CD4-positive, alpha-beta T cell treated with Interleukin-4 for 4 hours (primary cell): ENCODE data around the gene ZBP1.
A peak's percentile ranks its signal among the peaks of the same experiment; 100 is the strongest.

ENCODE experiments used
- DNase-seq: peaks from one replicate; pipeline ENCODE4 v3.0.0-alpha.2; 2020

Gene ZBP1

GRCh38 chr20:57596358-57596757 lies 23.9 kb downstream of the ZBP1 start:
- DNase-seq, result no peak

- DNase-seq, result no peak
Measured at GRCh38 chr20:57595041-57596030, 24.9 kb downstream of the ZBP1 start.

- peak; percentile 27 for DNase-seq
Measured at GRCh38 chr20:57594092-57594951, 25.9 kb downstream of the ZBP1 start.

- no peak for DNase-seq
Measured at GRCh38 chr20:57593134-57593886, 26.9 kb downstream of the ZBP1 start.

- DNase-seq, result no peak
Measured at GRCh38 chr20:57592263-57593092, 27.7 kb downstream of the ZBP1 start.

- DNase-seq, result no peak
Measured at GRCh38 chr20:57591289-57592229, 28.7 kb downstream of the ZBP1 start.

GRCh38 chr20:57590485-57591288 lies 29.5 kb downstream of the ZBP1 start:
- DNase-seq, result no peak

GRCh38 chr20:57589728-57590484 lies 30.3 kb downstream of the ZBP1 start:
- DNase-seq, result no peak

GRCh38 chr20:57589123-57589727 lies 31.0 kb downstream of the ZBP1 start:
- no peak for DNase-seq

GRCh38 chr20:57588596-57588995 lies 31.6 kb downstream of the ZBP1 start:
- no peak for DNase-seq

- DNase-seq, result no peak
Measured at GRCh38 chr20:57587989-57588377, 32.2 kb downstream of the ZBP1 start.

GRCh38 chr20:57587278-57587988 lies 32.8 kb downstream of the ZBP1 start:
- DNase-seq, result no peak

- DNase-seq, result no peak
Measured at GRCh38 chr20:57586943-57587277, 33.3 kb downstream of the ZBP1 start.

- no peak for DNase-seq
Measured at GRCh38 chr20:57586370-57586793, 33.8 kb downstream of the ZBP1 start.

GRCh38 chr20:57585466-57586213 lies 34.6 kb downstream of the ZBP1 start:
- no peak for DNase-seq

GRCh38 chr20:57584768-57585461 lies 35.3 kb downstream of the ZBP1 start:
- DNase-seq, result no peak
